LNCaP clone FGC (cell line): Measurements from ENCODE around the gene RUNDC3A.
"Not testable (repeated sequence)": the region's sequence is repeated elsewhere in the genome, so short reads cannot be mapped to it uniquely, and the experiment has no call there.

Source experiments
- DNase-seq: peaks from one replicate; pipeline ENCODE4 v3.0.0-alpha.2; 2011; ENCODE audit warnings: low read depth
- H3K4me3 ChIP-seq: 2 replicates; pipeline ENCODE4 v1.5.1; 2011; ENCODE audit warnings: mild to moderate bottlenecking, low read depth, low read length, control low read depth
- TF ChIP-seq, protein P1 (sequence below): IDR thresholded peaks from 2 replicates; pipeline ENCODE4 v1.5.1; 2012; ENCODE audit warnings: mild to moderate bottlenecking; ENCODE audit not compliant: control insufficient read depth, insufficient read depth; ENCODE audit errors: extremely low read depth

Gene RUNDC3A

DNA sequence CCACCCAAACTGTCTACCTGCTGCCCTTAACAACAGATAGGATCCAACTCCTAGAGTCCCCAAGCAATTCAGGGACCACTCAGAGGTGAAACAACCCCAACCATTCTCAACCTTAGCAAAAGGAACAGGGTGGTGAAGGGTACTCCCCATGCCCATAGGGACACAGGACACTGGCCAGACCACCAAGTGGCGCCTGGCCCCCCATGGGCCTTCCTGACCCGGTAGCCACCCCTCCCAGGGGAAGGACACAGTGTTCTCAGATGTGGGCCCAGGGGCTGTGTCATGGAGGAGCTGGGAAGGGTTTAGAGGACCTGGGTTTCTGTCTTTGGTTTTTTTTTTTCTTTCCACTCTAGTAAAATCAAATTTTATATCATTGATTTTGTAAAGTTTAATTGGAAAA, 25.9 kb downstream of the RUNDC3A start:
- no peak overlapping the region for H3K4me3 ChIP-seq
- no peak for DNase-seq
- TF ChIP-seq, protein P1, sequence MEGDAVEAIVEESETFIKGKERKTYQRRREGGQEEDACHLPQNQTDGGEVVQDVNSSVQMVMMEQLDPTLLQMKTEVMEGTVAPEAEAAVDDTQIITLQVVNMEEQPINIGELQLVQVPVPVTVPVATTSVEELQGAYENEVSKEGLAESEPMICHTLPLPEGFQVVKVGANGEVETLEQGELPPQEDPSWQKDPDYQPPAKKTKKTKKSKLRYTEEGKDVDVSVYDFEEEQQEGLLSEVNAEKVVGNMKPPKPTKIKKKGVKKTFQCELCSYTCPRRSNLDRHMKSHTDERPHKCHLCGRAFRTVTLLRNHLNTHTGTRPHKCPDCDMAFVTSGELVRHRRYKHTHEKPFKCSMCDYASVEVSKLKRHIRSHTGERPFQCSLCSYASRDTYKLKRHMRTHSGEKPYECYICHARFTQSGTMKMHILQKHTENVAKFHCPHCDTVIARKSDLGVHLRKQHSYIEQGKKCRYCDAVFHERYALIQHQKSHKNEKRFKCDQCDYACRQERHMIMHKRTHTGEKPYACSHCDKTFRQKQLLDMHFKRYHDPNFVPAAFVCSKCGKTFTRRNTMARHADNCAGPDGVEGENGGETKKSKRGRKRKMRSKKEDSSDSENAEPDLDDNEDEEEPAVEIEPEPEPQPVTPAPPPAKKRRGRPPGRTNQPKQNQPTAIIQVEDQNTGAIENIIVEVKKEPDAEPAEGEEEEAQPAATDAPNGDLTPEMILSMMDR, result no peak

DNA sequence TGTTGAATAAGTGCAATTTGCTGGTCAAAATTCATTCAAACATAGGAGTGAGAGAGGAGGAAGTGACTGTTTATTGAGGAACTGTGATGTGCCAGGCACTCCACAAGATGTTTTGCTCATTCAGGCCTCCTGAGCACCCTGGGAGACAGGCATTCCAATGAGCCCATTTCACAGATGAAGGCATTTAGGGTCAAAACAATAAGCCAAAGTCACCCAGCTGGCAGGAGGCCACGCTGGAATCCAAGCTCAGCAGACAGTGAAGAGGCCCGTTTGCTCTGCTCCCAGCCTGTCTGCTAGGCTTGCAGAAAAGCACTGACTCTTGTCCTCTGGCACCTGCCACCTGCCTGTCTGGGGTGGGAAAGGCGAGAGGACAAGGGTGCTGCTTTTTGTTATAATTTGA, 26.3 kb downstream of the RUNDC3A start:
- TF ChIP-seq, protein P1, result no peak
- DNase-seq, result no peak
- no peak overlapping the region for H3K4me3 ChIP-seq

DNA sequence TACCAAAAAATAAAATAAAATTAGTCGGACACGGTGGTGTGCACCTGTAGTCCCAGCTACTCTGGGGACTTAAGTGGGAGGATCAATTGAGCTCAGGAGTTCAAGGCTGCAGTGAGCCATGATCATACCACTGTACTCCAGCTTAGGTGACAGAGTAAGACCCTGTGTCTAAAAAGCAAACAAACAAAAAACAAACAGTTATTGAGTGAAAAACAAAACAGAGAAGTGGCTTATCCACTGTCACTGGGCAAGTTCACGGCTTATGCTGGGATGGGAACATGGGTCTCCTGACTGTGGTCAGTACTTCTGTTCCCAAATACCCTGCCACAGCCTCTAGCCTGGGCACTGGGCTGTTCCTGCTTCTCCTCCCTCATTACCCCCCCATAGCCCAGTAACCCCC, 27.2 kb downstream of the RUNDC3A start:
- DNase-seq, result no peak
- H3K4me3 ChIP-seq, result no peak overlapping the region
- TF ChIP-seq, protein P1, result no peak

DNA sequence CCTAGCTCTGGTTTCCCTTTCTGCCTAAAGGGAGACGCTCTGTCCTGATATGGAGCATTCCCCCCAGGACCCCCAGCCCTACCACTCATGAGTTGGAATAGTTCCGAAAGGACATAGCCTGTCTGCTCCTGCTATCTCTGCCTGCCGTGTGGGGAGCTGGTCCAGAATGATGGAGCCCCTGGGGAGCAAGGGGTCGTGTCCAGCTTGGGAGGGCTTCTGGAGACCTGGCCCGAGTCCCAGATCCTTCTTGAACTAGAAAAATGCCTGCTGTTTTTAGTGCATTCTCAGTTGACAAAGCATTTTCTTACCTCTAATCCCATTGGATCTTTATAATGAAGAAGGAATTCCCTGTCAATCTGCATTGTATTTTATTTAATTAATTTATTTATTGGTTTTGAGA, 27.6 kb downstream of the RUNDC3A start:
- no peak for DNase-seq
- H3K4me3 ChIP-seq, result no peak overlapping the region
- TF ChIP-seq, protein P1, result no peak

DNA sequence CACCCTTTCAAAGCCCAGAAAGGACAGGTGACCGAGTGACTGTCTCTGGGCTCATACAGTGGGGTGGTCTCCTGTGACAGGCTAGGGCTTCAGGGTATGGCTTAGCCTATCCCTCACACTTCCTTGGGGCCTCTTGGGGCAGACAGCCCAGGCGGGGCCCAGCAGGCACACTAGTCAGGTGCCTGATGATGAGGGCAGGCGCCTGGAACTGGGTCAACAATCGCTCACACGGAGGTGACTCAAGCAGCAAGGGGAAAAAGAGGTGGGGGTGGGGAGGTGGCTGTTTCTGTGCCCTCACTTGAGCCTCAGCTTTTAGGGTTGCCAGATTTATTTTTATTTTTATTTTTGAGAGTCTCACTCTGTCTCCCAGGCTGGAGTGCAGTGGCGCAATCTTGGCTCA, 30.3 kb downstream of the RUNDC3A start:
- no peak overlapping the region for H3K4me3 ChIP-seq
- TF ChIP-seq, protein P1, result no peak
- DNase-seq, result no peak

DNA sequence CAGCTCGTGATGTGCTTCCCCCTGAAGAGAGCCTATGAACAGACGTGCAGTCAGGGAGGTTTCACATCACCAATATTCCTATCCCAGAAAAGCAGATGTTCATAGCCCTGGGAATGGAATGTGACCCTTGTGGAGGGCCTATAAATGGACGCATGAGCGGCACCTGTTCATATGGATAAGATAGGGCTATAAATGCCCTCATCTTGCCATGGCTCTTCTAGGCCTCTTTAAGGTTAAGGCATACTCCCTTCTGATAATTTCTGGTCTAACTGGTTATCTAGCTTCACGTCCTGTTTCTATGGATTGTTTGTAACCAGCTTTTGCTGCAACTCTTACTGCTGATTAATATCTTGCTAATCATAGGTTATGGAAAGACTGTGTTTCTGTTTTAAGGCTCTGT, 32.2 kb downstream of the RUNDC3A start:
- DNase-seq, H3K4me3 ChIP-seq: not testable (repeated sequence)

DNA sequence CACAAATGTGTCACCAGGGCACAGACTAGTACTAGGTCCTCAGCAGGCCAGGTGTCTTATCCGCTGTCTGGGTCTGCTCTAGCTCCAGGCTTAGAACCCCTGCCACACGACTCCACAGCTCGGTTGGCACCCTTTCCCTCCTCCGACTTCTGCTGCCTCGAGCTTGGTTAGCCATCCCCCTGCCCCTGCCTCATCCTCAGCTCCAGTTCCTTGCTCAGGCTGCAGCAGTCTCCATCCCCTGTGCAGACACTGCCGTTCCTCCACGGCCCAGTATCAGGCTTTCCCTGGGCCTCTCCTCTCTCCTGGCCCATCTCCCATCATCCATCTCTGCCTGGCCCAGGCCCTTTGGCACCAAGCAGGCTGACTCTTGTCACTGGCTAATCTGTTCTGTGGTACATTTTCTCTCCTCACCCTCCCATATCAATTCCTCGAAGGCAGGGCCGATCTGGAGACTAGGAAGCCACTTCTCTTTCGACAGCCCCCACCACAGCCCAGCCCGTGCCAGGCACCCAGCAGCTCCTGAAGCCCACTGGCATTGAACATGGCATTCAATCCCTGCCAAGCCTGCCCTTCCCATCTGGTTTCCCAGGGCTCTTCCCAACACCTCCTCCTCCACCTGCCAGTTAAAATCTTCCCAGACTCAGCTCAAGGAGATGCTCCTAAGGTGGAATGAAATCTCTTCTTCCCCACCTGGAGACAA, 35.3 kb downstream of the RUNDC3A start:
- TF ChIP-seq, protein P1, result no peak
- DNase-seq, result no peak
- H3K4me3 ChIP-seq, result no peak overlapping the region
